Suppressor macrophage treated with lipopolysaccharide for 1 hour (primary cell): ENCODE data around the gene PLCL1.
"Not testable (repeated sequence)": the region's sequence is repeated elsewhere in the genome, so short reads cannot be mapped to it uniquely, and the experiment has no call there.

Experiments
- DNase-seq, 3 donors: peaks; one replicate each; pipeline ENCODE4 v3.0.0-alpha.2; 2020 to 2022

Gene PLCL1

DNA sequence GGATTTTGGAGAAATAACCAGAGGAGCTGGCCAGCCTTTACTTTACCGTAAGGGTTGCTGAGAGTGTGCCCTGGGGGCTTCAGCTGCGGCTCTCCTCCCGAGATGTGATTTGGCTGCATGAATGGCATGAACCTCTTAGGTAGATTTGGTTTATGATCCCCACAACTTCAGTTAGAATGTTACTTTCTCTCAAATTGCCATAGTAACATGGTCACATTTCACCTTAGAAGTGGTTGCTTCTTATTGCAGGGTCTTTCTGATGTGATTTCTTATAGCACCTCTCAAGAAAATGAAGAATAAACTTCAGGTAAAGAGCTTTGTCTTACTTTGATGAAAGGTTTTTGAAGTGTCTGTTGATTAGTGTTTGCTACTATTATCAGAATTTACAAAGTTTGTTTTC lies 5.6 kb downstream of the PLCL1 start:
- no peak for DNase-seq

DNA sequence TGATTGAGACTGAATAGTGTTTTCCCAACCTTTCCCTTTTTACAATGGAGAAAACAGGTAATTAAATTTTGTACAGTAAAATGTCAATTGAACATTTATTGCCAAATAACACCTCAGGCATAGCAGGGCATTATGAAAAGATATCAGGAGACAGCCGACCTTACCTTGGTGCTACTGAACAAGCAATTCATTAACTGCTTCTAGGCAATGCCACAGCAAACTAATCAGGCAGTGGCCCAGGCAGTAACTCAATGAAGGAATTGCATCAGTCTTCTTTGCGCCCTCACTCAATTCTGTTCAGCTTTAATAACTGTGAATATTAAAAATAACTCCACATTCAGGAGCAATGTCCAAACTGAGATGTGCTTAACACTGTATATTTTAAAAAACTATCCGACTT lies 6.1 kb downstream of the PLCL1 start:
- DNase-seq: no peak

DNA sequence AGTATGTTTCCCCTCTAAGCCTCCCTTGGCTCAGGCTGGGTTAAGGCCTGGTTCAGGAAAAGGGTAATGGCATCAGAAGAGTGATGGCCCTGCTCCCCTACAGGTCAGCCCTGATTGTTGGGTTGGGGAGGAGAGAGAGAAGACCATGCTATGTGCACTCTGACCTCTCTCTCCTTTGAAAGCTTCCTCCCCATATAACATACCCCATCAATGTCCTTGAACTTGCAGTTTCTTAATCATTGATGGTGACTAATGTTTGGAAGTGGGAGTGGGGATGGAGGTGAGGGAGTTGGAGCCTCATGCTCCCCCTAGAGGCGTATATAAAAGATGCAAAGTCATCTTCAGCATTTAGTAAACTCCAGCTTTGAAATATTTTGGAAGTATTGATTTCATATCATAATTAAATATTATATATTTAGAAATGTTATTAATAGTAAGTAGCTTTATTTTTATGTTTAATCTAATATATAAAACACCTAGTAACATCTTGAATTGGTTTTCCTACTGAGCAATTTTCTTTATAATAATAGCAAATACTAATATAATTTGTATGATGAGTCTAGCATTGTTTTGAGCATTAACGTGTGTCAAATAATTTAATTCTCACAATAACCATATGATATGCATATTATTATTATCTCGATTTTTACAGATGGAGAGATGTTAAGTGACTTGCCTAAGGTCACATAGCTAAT lies 8.8 kb downstream of the PLCL1 start:
- peak; percentile 74 to 85 (median 84) for DNase-seq

DNA sequence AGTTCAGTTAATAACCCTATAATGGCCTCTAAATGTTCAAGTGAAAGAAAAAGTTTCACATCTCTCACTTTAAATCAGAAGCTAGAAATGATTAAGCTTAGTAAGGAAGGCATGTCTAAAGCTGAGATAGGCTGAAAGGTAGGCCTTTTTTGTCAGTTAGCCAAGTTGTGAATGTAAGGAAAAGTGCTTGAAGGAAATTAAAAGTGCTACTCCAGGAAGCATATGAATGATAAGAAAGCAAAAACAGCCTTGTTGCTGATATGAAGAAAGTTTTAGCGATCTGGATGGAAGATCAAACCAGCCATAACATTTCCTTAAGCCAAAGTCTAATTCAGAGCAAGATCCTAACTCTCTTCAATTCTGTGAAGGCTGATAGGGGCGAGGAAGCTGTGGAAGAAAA lies 10.1 kb downstream of the PLCL1 start:
- no peak for DNase-seq

DNA sequence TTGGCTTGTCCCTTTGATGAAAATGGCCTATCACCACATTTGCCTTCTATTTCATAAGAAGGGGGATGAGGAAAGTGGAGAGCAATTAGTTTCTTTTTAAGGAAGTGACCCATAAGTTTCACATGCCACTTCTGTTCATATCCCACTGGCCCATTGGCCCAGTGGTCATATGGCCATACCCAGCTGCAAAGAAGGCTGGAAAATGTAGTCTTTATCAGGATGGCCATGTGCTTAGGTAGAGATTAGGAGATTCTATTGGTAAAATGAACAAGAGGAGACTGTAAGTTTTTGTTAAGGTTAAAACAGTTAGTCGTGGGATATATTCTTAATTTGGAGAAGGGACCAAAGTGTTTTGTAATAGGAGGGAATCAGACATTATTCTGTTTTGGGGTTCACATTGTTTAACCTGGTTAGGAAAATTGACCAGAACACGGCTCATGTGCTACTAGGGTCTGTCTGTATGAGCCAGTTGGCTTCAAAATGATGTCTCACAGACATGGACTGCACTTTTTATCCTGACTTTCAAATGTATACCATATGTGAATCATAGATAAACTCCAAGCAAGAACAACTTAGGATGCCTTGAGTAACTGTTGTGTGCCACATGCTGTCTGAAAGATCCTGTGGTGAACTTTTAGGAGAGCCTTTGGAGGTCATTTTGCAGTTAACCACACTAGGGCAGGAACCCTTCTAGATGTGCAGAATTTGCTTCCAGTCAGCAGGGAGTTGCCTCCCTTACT lies 17.3 kb downstream of the PLCL1 start:
- DNase-seq: peak; percentile 25 to 45 (median 36)

DNA sequence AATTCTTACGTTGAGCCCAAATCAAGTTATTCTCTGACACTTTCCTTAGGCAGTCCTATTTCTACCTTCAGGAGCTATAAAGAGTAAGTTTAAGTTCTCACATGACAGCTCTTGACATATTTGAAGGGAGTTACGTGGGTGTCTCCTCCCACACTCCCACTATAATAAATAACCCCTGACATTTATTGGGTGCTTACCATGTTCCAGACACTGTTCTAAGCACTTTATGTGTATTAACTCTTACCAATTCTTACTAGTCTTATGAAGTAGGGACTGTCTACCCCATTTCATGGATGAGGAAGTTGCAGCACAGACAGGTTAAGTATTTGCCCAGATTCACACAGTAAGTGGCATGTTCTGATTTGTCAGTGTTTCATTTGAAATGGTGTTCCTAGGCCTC lies 17.9 kb downstream of the PLCL1 start:
- no peak for DNase-seq

DNA sequence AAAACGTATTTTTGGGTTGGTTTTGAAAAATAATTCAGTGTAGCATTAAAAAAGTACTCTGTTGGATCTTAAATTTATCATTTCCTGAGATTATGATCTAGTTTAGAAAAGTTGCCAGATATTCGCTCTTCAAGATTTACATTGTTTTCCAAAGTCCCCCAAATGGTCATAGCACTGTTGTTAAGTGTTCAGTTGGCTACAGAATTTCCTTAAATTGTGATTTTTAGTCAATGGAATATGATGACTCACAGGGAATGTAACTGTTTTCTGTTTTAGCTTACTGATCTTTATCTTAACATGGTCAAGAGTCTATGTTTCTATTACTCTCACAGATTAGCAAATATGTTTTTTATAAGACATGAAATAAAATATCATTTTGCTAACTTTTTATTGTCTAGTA lies 23.2 kb downstream of the PLCL1 start:
- DNase-seq: no peak

DNA sequence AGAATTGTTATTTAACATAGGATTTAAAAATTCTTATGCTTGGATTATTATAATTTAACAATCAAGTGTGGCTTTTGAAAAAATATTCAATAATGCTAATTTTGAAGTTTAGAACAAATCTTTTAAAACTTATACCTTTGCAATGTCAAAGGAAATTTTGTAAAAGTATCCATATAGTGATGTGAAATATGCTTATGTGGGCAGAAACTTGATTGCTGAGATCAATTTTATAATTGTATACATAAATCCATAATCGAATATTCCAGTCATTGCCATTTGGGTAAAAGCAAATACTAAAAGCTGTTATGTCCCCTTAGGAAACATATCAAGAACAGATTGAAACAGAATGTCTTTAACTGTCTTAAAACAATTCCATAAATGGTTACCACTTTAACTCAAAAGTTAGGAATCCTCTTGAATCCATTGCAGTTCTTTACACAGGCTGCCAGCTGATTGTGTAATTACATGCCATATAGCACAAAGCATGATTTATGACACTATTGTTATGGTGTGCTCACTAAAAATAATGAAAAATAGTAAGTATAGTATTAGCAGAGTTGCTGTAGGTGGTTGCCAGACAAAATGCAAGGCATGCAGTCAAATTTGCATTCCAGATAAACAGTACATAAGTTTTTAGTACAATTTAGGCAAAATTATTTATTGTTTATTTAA lies 24.2 kb downstream of the PLCL1 start:
- peak in 1 of 3 donors; percentile 12 for DNase-seq

DNA sequence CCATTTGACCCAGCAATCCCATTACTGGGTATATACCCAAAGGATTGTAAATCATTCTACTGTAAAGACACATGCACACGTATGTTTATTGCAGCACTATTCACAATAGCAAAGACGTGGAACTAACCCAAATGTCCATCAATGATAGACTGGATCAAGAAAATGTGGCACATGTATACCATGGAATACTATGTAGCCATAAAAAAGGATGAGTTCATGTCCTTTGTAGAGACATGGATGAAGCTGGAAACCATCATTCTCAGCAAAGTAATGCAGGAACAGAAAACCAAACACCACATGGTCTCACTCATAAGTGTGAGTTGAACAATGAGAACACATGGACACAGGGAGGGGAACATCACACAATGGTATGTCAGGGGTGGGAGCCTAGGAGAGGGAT lies 30.4 kb downstream of the PLCL1 start:
- DNase-seq: not testable (repeated sequence)

DNA sequence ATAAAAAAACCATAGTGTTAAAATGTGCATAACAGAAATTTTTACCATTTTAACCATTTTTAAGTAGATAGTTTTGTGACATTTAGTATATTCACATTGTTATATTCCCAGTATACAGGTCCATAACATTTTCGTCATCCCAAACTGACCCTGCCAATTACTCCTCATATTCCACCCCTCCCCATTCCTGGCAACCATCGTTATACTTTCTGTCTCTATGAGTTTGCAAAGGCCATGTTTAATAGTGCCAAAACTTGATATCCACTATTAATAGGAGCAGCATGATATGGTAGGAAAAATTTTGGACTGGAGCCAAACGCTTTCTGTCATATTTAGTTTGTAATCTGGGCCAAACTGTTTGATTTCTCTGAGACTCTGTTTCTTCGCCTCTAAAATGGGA lies 30.9 kb downstream of the PLCL1 start:
- no peak for DNase-seq

DNA sequence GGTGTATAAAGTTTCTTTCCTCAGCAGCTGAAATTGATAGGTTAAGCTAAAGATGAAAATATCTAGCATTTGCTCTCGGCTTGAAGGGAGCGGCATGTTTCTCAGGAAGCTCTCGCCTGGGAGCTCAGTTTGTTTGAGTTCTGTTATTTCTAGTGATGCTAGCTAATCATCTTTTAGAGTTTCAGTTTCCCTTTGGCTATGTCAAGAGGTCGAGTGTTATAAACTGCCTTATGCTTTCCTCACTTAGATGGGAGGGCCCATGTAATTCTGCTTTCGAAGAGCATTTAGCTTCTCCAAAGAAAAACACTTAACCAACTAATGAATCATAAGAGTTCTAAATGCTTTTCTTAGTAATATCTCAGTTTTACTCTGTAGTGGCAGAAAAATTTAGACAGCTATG lies 33.6 kb downstream of the PLCL1 start:
- DNase-seq: peak; percentile 77 to 94 (median 88)

DNA sequence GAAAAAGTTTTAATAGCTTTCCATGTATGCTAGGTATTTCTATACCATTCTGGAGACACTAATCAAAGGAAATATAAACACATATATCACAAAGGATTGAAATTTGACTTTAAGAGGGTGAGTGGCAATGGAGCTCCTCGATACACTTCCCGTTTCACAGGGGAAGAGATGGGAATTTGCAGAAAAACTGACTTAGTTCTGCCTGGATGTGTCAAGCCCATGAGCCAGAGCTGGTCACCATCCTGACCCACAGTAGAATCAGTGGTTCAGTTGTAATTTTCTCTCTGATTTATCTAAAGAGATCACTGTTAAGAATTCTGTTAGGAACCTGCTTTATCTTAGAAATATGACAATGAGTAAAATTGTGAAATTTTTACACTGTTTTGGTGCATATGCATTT lies 34.2 kb downstream of the PLCL1 start:
- DNase-seq: peak; percentile 76 to 87 (median 81)

DNA sequence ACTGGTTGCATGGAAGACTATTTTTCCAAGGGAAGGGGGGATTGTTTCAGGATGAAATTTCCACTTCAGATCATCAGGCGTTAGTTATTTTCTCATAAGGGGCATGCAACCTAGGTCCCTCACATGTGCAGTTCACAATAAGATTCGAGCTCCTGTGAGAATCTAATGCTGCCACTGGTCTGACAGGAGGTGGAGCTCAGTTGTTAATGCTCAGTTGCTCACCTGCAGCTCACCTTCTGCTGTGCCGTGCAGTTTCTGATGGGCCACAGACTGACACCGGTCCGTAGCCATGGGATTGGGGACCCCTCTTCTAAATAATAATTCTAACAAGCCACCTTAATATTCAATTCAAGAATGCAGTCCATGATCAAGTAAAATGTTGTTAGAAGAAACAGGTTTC lies 34.9 kb downstream of the PLCL1 start:
- no peak for DNase-seq

DNA sequence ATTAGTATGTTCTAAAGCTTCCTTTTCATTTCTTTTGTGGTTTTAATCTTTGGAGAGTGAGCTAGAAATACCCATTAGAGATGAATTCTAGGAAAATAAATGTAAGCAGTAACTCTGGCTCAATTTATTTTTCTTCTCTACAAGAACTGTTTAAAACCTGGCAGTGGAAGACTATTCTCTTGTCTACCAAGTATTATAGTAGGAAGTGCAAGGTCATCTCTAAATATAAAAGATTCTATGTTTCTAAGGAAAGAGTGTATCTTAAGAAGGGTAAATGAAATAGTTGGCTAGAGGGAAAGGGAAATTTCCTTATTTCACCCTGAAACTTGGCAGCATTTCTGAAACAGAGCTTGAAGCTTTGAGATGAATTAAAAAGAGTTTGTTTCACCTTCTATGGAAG lies 35.5 kb downstream of the PLCL1 start:
- no peak for DNase-seq

DNA sequence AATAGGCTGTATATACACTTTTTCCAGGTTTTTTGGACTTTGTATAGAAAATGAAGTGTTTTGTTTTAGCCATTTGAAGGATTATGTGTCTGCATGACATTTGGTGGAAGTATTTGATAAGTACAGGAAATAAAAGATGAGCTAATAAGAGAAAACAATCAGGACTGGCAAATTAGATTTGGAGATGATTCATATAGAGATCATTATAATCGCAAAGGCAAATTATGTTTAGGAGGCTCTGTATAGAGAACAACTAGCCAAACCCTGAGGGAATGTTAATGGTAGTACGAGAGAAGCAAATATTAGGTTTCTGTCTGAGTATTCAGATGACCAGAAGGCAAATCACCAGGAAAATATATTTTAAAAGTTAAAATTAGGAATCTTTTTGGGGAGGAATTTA lies 41.7 kb downstream of the PLCL1 start:
- no peak for DNase-seq

DNA sequence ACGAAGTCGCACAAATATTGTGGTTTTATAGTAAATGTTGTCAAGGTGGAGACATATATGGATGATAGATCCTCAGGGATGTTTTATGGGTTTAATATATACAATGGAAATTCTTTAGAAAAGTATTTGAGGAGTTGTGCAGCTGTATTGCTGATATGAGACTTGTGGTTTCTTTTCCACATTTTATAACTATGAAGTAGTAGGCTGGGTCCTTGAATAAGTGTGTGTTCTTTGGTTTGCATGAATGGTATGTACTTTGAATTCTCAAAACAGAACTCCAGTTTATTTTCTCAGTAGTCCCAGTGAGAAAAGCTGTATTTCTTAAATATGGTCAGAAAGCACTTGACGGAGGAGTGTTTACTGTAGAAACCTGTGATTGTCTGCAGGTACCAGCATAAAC lies 42.4 kb downstream of the PLCL1 start:
- no peak for DNase-seq

DNA sequence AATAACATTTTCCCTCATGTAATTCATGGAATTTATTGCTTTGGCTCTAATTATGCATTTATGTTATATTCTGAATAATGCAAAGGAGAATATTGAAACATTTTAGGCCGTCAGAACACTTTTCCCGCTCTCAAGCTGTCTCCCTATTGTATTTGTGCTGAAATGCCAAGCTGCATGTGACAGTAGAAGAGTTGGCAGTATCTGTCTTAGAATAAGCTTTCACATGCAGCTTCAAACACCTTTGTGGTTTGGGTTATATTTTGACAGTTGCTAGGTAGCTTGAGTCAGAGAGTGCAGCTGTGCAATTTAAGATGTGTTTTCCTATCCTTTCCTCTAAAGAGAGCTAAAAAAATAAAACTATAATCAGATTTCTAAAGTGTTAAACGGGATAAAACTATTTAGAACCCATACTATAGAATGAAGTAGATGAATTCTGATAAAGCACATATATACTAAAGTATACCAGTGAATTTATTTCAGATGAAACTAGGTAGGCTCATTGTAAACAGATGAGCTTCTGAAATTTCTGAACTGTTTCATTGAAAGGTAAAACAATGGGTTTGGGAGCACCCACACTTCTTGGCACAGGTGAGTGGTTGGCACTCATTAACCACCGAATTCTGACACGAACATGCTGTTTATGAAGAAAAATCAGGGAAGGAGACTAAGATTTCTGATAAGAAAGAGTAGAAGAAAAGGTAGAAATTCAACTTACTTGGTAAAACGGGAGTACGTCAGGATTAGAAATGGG lies 43.4 kb downstream of the PLCL1 start:
- no peak for DNase-seq

DNA sequence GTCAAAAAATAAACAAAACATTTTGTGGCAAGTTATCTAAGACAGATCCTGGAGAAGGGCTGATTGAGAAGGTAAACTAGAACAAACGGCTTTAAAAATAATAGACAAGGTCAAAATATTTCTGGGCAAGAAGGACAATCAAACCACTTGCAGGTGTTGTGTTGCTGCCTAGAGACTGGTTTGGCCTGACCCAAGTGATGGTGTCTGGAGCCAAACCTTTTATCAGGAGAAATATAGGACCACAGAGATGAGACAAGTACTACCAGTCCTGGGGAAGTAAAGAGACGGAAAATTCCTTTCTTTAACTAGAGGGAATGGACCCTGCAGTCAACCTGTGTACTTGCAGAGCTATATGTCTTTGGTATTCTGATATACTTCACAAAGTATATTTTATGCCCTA lies 44.2 kb downstream of the PLCL1 start:
- no peak for DNase-seq

DNA sequence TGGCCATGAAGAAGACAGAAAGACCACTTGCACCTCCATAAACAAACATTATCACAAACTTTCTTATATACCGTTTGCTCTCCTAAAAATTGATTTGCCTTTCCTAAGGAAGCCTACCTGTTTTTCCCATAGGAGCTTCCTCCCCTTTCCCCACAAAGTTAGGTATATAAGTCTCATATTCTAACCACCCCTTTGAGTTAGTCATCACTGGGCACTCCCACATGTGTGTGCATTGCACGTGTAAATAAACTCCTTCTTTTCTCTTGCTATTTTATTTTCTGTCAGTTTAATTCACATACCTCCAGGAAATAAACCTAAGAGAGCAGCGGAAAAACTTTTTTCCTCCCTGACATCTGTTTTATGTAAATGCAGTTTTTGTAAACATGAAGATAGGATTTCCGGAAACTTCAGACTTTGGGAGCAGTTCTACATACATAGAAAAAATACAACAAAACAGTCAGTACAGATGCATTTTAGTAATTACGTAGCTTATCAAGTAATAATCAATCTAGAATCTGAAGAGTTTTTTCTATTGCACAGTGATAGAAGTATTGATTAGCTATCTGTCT lies 46.6 kb downstream of the PLCL1 start:
- DNase-seq: no peak

DNA sequence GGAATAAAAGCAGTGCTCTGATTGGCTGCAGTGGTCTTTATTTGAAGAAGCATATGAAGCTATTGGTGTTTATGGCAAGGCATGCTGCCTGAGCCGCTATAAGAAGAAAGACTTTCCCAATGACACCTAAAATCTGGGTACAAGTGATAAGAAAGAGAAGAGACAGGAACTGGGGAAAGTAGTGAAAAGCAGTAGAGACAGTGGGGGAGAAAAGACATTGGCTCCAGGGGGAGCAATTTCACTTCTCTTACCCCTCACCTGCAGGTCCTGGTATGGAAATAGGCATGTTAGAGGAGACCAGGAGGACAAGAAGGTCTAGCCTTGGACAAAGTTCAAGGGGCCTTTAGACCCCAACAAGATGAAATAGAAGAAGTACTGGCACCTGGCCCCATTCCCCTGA lies 47.1 kb downstream of the PLCL1 start:
- DNase-seq: no peak

DNA sequence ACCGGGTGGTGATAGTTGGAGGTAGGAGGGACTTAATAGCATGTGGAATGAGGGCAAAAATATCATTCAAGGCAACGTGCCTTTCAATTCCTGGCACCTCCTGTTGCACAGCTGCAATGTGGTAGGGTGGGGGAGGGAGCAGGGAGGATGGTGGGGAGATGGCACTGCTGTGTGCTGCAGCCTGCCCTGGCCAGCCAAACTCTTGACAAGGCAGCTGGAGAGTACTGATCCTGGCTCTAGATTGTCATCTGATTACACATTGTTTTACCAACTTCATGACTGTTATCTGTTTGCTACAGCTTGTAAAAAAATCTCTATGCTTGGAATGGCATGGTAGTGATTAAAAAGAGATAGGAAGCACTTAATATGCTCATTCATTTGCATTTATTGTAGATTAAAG lies 47.7 kb downstream of the PLCL1 start:
- DNase-seq: no peak

DNA sequence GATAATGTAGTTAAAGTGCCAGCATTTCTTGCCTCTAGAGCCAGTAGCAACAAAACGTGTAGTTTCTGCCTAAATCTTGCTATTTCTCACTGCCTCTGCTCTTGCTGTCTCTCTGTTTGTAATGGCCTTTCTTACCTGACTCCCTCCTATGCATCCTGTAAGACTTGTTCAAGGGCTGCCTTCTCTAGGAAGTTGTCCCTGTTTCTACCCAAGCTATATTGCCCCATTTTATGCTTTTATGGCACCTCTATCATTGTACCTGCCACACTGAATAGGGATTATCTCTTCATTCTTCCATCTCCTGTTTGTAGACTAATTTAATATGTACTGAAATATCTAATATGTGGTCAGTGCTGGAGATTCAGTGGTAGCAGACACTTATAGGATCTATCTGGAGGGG lies 49.2 kb downstream of the PLCL1 start:
- DNase-seq: no peak

DNA sequence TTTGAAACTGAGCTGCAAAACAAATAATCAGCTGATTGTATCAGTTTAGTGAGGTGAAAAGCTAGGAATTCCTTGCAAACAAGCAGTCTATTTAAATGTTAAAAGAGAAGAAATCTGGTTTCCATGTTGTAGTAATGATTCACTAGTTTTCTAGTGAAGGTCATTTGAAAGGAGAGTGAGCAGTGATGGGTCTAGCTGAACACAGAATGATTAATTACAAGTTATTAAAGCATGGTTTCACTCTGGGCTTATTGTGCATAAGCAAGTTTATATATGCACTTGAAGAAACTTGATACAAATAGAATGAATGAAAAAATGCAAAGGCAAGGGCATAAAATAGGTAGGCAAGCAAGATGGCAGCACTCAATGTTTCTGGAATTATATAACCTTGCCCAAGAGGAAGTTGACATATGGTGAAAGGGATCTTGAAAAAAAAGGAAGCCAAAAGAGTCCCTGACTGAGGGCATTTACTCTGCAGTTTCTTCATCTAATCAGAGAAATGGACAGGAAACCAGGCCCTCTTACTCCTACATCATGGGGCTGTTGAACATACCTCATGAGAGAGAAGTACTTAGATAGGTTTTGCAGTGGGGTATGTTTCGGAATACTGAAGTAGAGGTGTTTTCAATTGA lies 53.2 kb downstream of the PLCL1 start:
- DNase-seq: peak; percentile 55 to 78 (median 74)
